Naive B cell (primary cell): ENCODE data around the gene SYCP2. TPM values are rescaled to one million over a fixed set of nuclear protein-coding genes. Genes with fewer than 3 reads are reported as not detected.
A peak's percentile ranks its signal among the peaks of the same experiment; 100 is the strongest.

ENCODE experiments used
- ATAC-seq, 2 donors: fragments of 150-1000 bp; cut with Tn5 transposase; 2 replicates each; pipeline ENCODE4 v1.10.0; 2021; ENCODE audit warnings: low read depth in 2 of 2, mild to moderate bottlenecking in 2 of 2, moderate library complexity in 2 of 2
- DNase-seq: peaks from one replicate; pipeline ENCODE4 v3.0.0; 2022
- H3K27ac Mint-ChIP-seq, 6 donors: one replicate each; pipeline ENCODE4 v1.8.0; 2020 to 2022; ENCODE audit warnings: mild to moderate bottlenecking in 6 of 6, mixed read lengths in 6 of 6, moderate library complexity in 5 of 6, inconsistent platforms in 2 of 6
- H3K27me3 Mint-ChIP-seq, 3 donors: one replicate each; pipeline ENCODE4 v1.8.0; 2021 to 2022; ENCODE audit warnings: mixed read lengths in 3 of 3, mild to moderate bottlenecking in 1 of 3
- H3K36me3 Mint-ChIP-seq, 2 donors: one replicate each; pipeline ENCODE4 v1.8.0; 2020 to 2022; ENCODE audit warnings: mixed read lengths in 2 of 2, inconsistent platforms in 1 of 2, mild to moderate bottlenecking in 1 of 2
- H3K4me1 Mint-ChIP-seq, 3 donors: one replicate each; pipeline ENCODE4 v1.8.0; 2020 to 2022; ENCODE audit warnings: mixed read lengths in 3 of 3, inconsistent platforms in 1 of 3, mild to moderate bottlenecking in 1 of 3, moderate library complexity in 1 of 3
- H3K4me3 Mint-ChIP-seq, 8 donors: one replicate each; pipeline ENCODE4 v1.8.0; 2020 to 2022; ENCODE audit warnings: mild to moderate bottlenecking in 8 of 8, mixed read lengths in 8 of 8, moderate library complexity in 8 of 8, inconsistent platforms in 2 of 8
- H3K9me3 Mint-ChIP-seq, 7 donors: one replicate each; pipeline ENCODE4 v1.8.0; 2020 to 2022; ENCODE audit warnings: mixed read lengths in 7 of 7, mild to moderate bottlenecking in 5 of 7, inconsistent platforms in 2 of 7, moderate library complexity in 1 of 7
- polyA plus RNA-seq, 6 donors: library from polyadenylated mRNA; unstranded; fragments of 300-500 nt; fragmentation: Illumina TruSeq; gene quantifications; one replicate each; pipeline ENCODE4 v1.2.3, GENCODE V29; 2021; ENCODE audit warnings: low read depth in 6 of 6

SYCP2 gene
- polyA plus RNA-seq, 6 donors from 2014 or later: 0.10 to 1.1 (median 0.35) TPM; not detected in 1

GRCh38 chr20:59835448-59836395, 97.7 kb downstream of the SYCP2 start:
- DNase-seq: no peak
- peaks cover 34 to 47% (median 45%) of the 10 kb centered on the region in 3 donors for H3K27me3 Mint-ChIP-seq
- H3K9me3 Mint-ChIP-seq: no peaks in the 10 kb centered on the region
- H3K36me3 Mint-ChIP-seq: no peaks in the 10 kb centered on the region
- H3K27ac Mint-ChIP-seq: no peak overlapping the region
- no peak for ATAC-seq
- H3K4me3 Mint-ChIP-seq: no peak overlapping the region
- peaks cover 0 to 8% (median 7%) of the 10 kb centered on the region in 3 donors for H3K4me1 Mint-ChIP-seq

- Mint-ChIP-seq H3K27ac (no peak overlapping the region), H3K4me1 (peaks cover 0 to 8% (median 7%) of the 10 kb centered on the region in 3 donors), H3K27me3 (peaks cover 37 to 52% (median 45%) of the 10 kb centered on the region in 3 donors), H3K4me3 (peak overlapping the region in 1 of 8 donors; percentile 7), H3K36me3 (peaks cover 0 to 3% of the 10 kb centered on the region in 2 donors), H3K9me3 (peaks cover 0 to 3% (median 0%) of the 10 kb centered on the region in 7 donors)
- DNase-seq (no peak), ATAC-seq (no peak)
Measured at GRCh38 chr20:59835057-59835447, 98.4 kb downstream of the SYCP2 start.

- DNase-seq (no peak), ATAC-seq (no peak)
- Mint-ChIP-seq H3K27ac (no peak overlapping the region), H3K36me3 (peaks cover 0 to 4% of the 10 kb centered on the region in 2 donors), H3K27me3 (peaks cover 29 to 56% (median 43%) of the 10 kb centered on the region in 3 donors), H3K9me3 (peaks cover 0 to 5% (median 0%) of the 10 kb centered on the region in 7 donors), H3K4me3 (peak overlapping the region in 1 of 8 donors; percentile 7), H3K4me1 (peaks cover 0 to 8% (median 7%) of the 10 kb centered on the region in 3 donors)
Measured at GRCh38 chr20:59832406-59833363, 100.8 kb downstream of the SYCP2 start.

- Mint-ChIP-seq H3K4me1 (peaks cover 0 to 8% (median 7%) of the 10 kb centered on the region in 3 donors), H3K36me3 (peaks cover 0 to 4% of the 10 kb centered on the region in 2 donors), H3K27ac (no peak overlapping the region), H3K27me3 (peaks cover 29 to 50% (median 37%) of the 10 kb centered on the region in 3 donors), H3K9me3 (peaks cover 0 to 5% (median 0%) of the 10 kb centered on the region in 7 donors), H3K4me3 (no peak overlapping the region)
- ATAC-seq: no peak
- DNase-seq: no peak
Measured at GRCh38 chr20:59831916-59832270, 101.5 kb downstream of the SYCP2 start.

GRCh38 chr20:59831024-59831915, 102.2 kb downstream of the SYCP2 start:
- peaks cover 0 to 8% (median 7%) of the 10 kb centered on the region in 3 donors for H3K4me1 Mint-ChIP-seq
- ATAC-seq: no peak
- H3K27ac Mint-ChIP-seq: no peak overlapping the region
- DNase-seq: no peak
- H3K36me3 Mint-ChIP-seq: peaks cover 0 to 4% of the 10 kb centered on the region in 2 donors
- H3K27me3 Mint-ChIP-seq: peaks cover 26 to 56% (median 37%) of the 10 kb centered on the region in 3 donors
- peaks cover 0 to 5% (median 0%) of the 10 kb centered on the region in 7 donors for H3K9me3 Mint-ChIP-seq
- no peak overlapping the region for H3K4me3 Mint-ChIP-seq

GRCh38 chr20:59830665-59831023, 102.8 kb downstream of the SYCP2 start:
- H3K4me3 Mint-ChIP-seq: no peak overlapping the region
- H3K9me3 Mint-ChIP-seq: peaks cover 0 to 5% (median 2%) of the 10 kb centered on the region in 7 donors
- H3K36me3 Mint-ChIP-seq: peaks cover 0 to 4% of the 10 kb centered on the region in 2 donors
- no peak overlapping the region for H3K27ac Mint-ChIP-seq
- peaks cover 22 to 53% (median 32%) of the 10 kb centered on the region in 3 donors for H3K27me3 Mint-ChIP-seq
- no peak for DNase-seq
- no peak for ATAC-seq
- H3K4me1 Mint-ChIP-seq: peaks cover 0 to 2% (median 2%) of the 10 kb centered on the region in 3 donors

GRCh38 chr20:59829786-59830664, 103.4 kb downstream of the SYCP2 start:
- peak overlapping the region in 1 of 6 donors; percentile 37 for H3K27ac Mint-ChIP-seq
- DNase-seq: no peak
- H3K36me3 Mint-ChIP-seq: peaks cover 0 to 4% of the 10 kb centered on the region in 2 donors
- peaks cover 20 to 47% (median 32%) of the 10 kb centered on the region in 3 donors for H3K27me3 Mint-ChIP-seq
- peak overlapping the region in 1 of 8 donors; percentile 29 for H3K4me3 Mint-ChIP-seq
- H3K9me3 Mint-ChIP-seq: peaks cover 0 to 5% (median 2%) of the 10 kb centered on the region in 7 donors
- peaks cover 0 to 1% (median 0%) of the 10 kb centered on the region in 3 donors for H3K4me1 Mint-ChIP-seq
- ATAC-seq: no peak

- Mint-ChIP-seq H3K27ac (no peak overlapping the region), H3K27me3 (peaks cover 12 to 39% (median 24%) of the 10 kb centered on the region in 3 donors), H3K9me3 (peaks cover 0 to 5% (median 2%) of the 10 kb centered on the region in 7 donors), H3K4me1 (no peaks in the 10 kb centered on the region), H3K4me3 (peak overlapping the region in 1 of 8 donors; percentile 23), H3K36me3 (peaks cover 0 to 4% of the 10 kb centered on the region in 2 donors)
- DNase-seq (no peak), ATAC-seq (no peak)
Measured at GRCh38 chr20:59829054-59829785, 104.2 kb downstream of the SYCP2 start.

GRCh38 chr20:59828125-59829053, 105.0 kb downstream of the SYCP2 start:
- no peak for ATAC-seq
- peaks cover 0 to 4% of the 10 kb centered on the region in 2 donors for H3K36me3 Mint-ChIP-seq
- H3K4me1 Mint-ChIP-seq: no peaks in the 10 kb centered on the region

More at GRCh38 chr20:59828125-59829053, 105.0 kb downstream of the SYCP2 start:
- Mint-ChIP-seq H3K27ac (no peak overlapping the region), H3K4me3 (no peak overlapping the region), H3K9me3 (peaks cover 0 to 5% (median 2%) of the 10 kb centered on the region in 7 donors), H3K27me3 (peaks cover 4 to 31% (median 15%) of the 10 kb centered on the region in 3 donors)
- DNase-seq: no peak
